Smooth muscle cell (in vitro differentiated cells): Measurements from ENCODE around the gene NR5A1. TPM values are rescaled to one million over a fixed set of nuclear protein-coding genes. Genes with fewer than 3 reads are reported as not detected.

Experiments
- DNase-seq: peaks from one replicate; lab custom pipeline; 2025; ENCODE audit not compliant: unreplicated experiment; lab: John Stamatoyannopoulos, UW
- H2AFZ ChIP-seq: fragments of 200-600 bp; sonication (generic); 2 replicates; pipeline ENCODE4 v1.6.0; 2016; ENCODE audit warnings: antibody characterized with exemption, low read depth, mild to moderate bottlenecking
- H3F3A ChIP-seq: fragments of 200-600 bp; sonication (generic); 2 replicates; pipeline ENCODE4 v1.6.0; 2017; ENCODE audit warnings: antibody characterized with exemption, low read depth
- H3K27ac ChIP-seq: fragments of 200-600 bp; sonication (generic); 2 replicates; pipeline ENCODE4 v1.5.1; 2016; ENCODE audit warnings: low read depth, mild to moderate bottlenecking
- H3K27me3 ChIP-seq: fragments of 200-600 bp; sonication (generic); 2 replicates; pipeline ENCODE4 v1.6.1; 2016; ENCODE audit warnings: low read depth, mild to moderate bottlenecking
- H3K36me3 ChIP-seq: fragments of 200-600 bp; sonication (generic); 2 replicates; pipeline ENCODE4 v1.5.1; 2016; ENCODE audit warnings: low read depth
- H3K4me1 ChIP-seq: fragments of 200-600 bp; sonication (generic); 2 replicates; pipeline ENCODE4 v1.5.1; 2016; ENCODE audit warnings: low read depth
- H3K4me2 ChIP-seq: fragments of 200-600 bp; sonication (generic); 2 replicates; pipeline ENCODE4 v1.6.0; 2016; ENCODE audit warnings: mild to moderate bottlenecking
- H3K4me3 ChIP-seq: fragments of 200-600 bp; sonication (generic); 2 replicates; pipeline ENCODE4 v1.5.1; 2016; ENCODE audit warnings: mild to moderate bottlenecking
- H3K79me2 ChIP-seq: fragments of 200-600 bp; sonication (generic); 2 replicates; pipeline ENCODE4 v1.6.0; 2016; ENCODE audit warnings: low read depth, mild to moderate bottlenecking
- H3K9ac ChIP-seq: fragments of 200-600 bp; sonication (generic); 2 replicates; pipeline ENCODE4 v1.6.0; 2016; ENCODE audit warnings: low read depth
- H3K9me3 ChIP-seq: fragments of 200-600 bp; sonication (generic); replicated peaks from 2 replicates; pipeline ENCODE4 v1.5.1; 2016; ENCODE audit warnings: low read depth
- H4K20me1 ChIP-seq: fragments of 200-600 bp; sonication (generic); 2 replicates; pipeline ENCODE4 v1.6.0; 2016; ENCODE audit warnings: low read depth
- WGBS: methylation state at CpG from one replicate; pipeline ENCODE4 v1.1.7; 2016; ENCODE audit warnings: low lambda C conversion rate; 5-methylcytosine and 5-hydroxymethylcytosine counted together
- polyA plus RNA-seq: library from polyadenylated mRNA; unstranded; fragments of >200 nt; fragmentation: Nextera tagmentation; extraction: Ambion mirVana; gene quantifications from 2 replicates; pipeline ENCODE4 v1.2.1, GENCODE V29; 2016
- total RNA-seq: library from RNA; depleted of rRNA; stranded (reverse); fragments of >200 nt; gene quantifications from 2 replicates; pipeline ENCODE4 v1.2.3, GENCODE V29; 2014
- TF ChIP-seq, protein P1 (sequence below): fragments of 200-600 bp; sonication (generic); IDR thresholded peaks from 2 replicates; pipeline ENCODE4 v1.5.1; 2017; ENCODE audit warnings: borderline replicate concordance, mild to moderate bottlenecking, antibody characterized with exemption; ENCODE audit not compliant: insufficient read depth, poor library complexity, severe bottlenecking

The NR5A1 gene
- total and polyA plus RNA-seq, 2 experiments from 2014 or later, result not detected

DNA sequence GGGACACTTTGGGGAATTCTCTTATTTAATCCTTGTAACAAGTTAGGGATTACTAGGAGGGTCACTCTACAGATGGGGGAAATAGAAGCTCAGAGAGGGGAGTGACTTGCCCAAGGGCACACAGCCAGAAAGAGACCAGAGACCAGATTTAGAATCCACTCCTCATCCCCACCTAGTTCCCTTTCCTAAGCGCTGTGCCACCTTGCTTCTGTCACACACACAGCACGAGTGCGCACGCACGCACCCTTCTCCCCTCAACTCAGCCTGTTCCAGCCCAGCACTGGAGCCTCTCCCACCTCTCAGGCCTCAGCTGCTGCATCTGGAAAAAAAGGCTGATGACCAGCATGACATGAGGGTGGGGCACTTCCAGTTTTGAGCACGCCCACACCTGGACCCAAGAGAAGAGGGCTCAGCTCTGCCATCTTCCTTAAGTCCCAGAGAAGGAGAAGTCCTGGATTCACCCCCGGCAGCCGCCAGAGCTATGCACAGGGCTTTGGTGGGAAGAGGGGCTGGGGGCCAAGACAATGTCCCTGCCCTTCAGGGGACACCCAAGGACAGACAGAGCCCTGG is 18.5 kb downstream of the NR5A1 start:
- WGBS, result 95% methylated on average over 8 of the region's 8 CpGs
- H3K9me3 ChIP-seq, result no peaks in the 10 kb centered on the region

DNA sequence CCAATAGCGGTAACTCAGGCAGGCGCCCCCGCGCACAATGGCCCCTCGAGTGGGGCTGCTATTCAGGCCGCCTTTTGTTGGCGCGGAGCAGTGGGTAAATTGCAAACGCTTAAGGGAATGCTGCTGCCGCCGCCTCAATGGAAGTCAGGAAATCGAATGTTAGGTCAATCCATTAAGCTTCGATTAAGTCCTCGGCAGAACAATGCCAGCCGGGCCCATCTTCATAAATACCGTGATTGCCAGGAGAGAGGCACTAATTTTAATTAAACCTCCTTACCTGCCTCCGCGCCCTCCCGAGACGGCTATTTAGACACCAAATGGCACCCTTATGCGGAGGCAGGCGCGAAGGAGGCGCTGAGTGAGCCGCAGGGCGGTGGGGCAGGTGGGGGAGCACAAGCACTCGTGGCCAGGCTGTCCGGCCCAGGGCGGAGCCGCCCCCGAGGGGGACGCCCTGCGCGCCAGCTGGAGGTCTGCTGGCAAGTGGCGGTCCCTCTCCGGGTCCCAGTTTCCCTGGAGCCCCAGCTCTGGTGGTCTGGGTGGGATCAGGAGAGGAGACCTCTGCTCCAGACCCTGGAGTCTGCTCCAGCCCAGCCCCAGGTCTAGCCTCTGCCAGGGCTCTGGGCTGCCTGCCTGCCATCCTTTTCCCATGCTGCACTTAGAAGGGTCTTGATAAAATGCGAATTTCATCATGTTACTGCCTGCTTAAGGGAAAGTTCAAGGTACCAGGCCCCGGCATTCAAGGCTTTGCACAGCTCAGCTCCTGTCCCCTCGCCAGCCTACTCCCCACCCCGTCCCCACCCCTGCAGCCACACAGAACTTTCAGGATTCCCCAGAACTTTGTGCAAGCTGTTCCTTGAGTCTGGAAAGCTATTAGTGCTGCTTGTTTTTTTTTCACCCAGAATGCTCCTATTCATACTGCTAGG is 19.7 kb downstream of the NR5A1 start:
- H4K20me1 ChIP-seq, result no peaks in the 10 kb centered on the region
- H3K79me2 ChIP-seq, result no peaks in the 10 kb centered on the region
- H2AFZ ChIP-seq, result no peak overlapping the region
- H3K9ac ChIP-seq, result no peak overlapping the region
- H3K27me3 ChIP-seq, result peaks cover 28% of the 10 kb centered on the region
- H3K9me3 ChIP-seq, result no peaks in the 10 kb centered on the region
- H3K4me3 ChIP-seq, result no peak overlapping the region
- DNase-seq, result no peak
- TF ChIP-seq, protein P1, sequence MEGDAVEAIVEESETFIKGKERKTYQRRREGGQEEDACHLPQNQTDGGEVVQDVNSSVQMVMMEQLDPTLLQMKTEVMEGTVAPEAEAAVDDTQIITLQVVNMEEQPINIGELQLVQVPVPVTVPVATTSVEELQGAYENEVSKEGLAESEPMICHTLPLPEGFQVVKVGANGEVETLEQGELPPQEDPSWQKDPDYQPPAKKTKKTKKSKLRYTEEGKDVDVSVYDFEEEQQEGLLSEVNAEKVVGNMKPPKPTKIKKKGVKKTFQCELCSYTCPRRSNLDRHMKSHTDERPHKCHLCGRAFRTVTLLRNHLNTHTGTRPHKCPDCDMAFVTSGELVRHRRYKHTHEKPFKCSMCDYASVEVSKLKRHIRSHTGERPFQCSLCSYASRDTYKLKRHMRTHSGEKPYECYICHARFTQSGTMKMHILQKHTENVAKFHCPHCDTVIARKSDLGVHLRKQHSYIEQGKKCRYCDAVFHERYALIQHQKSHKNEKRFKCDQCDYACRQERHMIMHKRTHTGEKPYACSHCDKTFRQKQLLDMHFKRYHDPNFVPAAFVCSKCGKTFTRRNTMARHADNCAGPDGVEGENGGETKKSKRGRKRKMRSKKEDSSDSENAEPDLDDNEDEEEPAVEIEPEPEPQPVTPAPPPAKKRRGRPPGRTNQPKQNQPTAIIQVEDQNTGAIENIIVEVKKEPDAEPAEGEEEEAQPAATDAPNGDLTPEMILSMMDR, result no peak
- WGBS, result 46% methylated on average over 37 of the region's 40 CpGs
- H3K27ac ChIP-seq, result no peak overlapping the region
- no peak overlapping the region for H3K4me2 ChIP-seq
- no peaks in the 10 kb centered on the region for H3K36me3 ChIP-seq
- H3F3A ChIP-seq, result no peaks in the 10 kb centered on the region
- H3K4me1 ChIP-seq, result peaks cover 31% of the 10 kb centered on the region

More for the DNA sequence above, 18.5 kb downstream of the NR5A1 start:
- H3K36me3 ChIP-seq, result no peaks in the 10 kb centered on the region
- H3K4me2 ChIP-seq, result no peak overlapping the region
- H3K27ac ChIP-seq, result no peak overlapping the region
- no peak overlapping the region for H3K4me3 ChIP-seq
- no peak overlapping the region for H2AFZ ChIP-seq
- peaks cover 31% of the 10 kb centered on the region for H3K4me1 ChIP-seq
- no peak overlapping the region for H3K9ac ChIP-seq
- no peaks in the 10 kb centered on the region for H4K20me1 ChIP-seq
- DNase-seq, result no peak
- no peaks in the 10 kb centered on the region for H3F3A ChIP-seq
- TF ChIP-seq, protein P1, result no peak
- peaks cover 28% of the 10 kb centered on the region for H3K27me3 ChIP-seq
- no peaks in the 10 kb centered on the region for H3K79me2 ChIP-seq

DNA sequence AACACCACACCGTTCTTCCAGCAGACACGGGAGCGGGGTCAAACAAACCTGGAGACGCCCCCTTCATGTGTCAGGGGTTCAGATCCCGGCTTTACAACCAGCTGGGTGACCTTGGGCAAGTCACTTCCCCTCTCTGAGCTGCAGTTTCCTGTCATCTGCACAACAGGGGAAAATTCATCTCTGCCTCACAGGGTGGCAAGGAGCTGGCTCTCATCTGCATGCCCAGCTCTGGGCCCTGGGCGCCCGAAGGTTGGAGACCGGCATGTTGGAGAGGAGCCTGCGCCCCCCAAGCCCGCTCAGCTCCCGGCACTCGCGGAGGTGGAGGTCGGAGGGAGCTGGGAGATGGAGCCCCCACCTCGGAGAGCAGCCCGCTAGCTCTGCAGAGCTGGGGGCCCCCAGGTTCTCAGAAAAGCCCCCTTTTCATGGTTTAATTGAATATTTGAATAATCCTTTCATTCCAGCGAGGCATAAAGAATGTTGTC is 20.4 kb downstream of the NR5A1 start:
- no peaks in the 10 kb centered on the region for H3K36me3 ChIP-seq
- H3K4me1 ChIP-seq, result peaks cover 31% of the 10 kb centered on the region
- TF ChIP-seq, protein P1, result no peak

More for the DNA sequence above, 20.4 kb downstream of the NR5A1 start:
- H3K27me3 ChIP-seq, result peaks cover 28% of the 10 kb centered on the region
- no peak for DNase-seq
- H2AFZ ChIP-seq, result no peak overlapping the region
- no peak overlapping the region for H3K9ac ChIP-seq
- no peaks in the 10 kb centered on the region for H4K20me1 ChIP-seq
- no peaks in the 10 kb centered on the region for H3K9me3 ChIP-seq
- H3K4me3 ChIP-seq, result no peak overlapping the region
- H3K79me2 ChIP-seq, result no peaks in the 10 kb centered on the region
- WGBS, result 72% methylated on average over 17 of the region's 17 CpGs
- no peak overlapping the region for H3K27ac ChIP-seq
- H3K4me2 ChIP-seq, result no peak overlapping the region
- H3F3A ChIP-seq, result no peaks in the 10 kb centered on the region
